Erythroblast (primary cell): ENCODE data around the gene MPZL2.

ENCODE experiments used
- GATA1 ChIP-seq: IDR thresholded peaks from 2 replicates; pipeline ENCODE4 v1.6.1; 2011; ENCODE audit warnings: low read depth, mild to moderate bottlenecking, control low read depth, low read length, moderate library complexity
- POLR2A ChIP-seq: IDR thresholded peaks from 2 replicates; pipeline ENCODE4 v1.6.1; 2011; ENCODE audit warnings: mild to moderate bottlenecking, low read length

DNA sequence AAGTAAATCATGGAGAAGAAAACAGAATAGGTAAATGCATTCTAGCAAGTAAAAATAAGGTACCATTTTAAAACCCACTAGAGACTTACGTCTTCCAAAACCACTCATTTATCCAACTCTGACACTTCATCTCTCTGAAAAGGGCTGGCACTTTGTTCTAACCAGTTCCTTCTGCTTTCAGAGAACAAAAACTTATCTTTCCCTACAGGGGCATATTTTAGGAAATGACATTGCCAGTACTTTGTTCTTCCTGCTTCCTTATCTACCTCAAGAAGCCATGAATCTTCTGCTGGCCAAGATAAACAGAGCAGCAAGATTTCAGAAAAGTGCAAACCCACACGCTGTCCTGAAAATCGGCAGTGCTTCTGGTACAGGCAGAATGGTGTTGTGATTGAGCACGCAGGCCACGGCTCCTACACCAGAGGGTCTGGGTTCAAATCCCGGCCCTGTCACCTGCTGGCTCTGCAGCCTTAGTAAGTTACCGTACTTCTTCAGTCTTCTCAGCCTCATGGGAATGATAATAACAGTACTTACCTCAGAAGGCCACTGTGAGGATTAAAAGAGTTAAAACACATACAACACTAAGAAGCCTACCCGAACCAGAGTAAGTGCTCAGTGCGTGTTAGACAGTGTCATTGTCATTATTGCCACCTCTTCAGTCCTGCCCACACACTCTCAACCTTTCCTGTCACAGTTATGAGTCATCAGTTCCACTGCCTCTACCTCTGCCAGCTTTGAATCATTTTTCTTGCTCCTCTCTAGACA, 22.9 kb downstream of the MPZL2 start:
- no peak for TF ChIP-seq GATA1
- no peak for TF ChIP-seq POLR2A
